GM21390 (cell line): Measurements from ENCODE around the gene TAGAP.

Experiments
- ATAC-seq: cut with Tn5 transposase; IDR thresholded peaks from one replicate; pipeline ENCODE4 v1.9.1; 2021; ENCODE audit not compliant: unreplicated experiment

The TAGAP gene

GRCh38 chr6:159044899-159045727 is at the start of gene TAGAP:
TAGAP (minus strand) TSS chr6:159044991; CDS start chr6:159044146, 845 bp downstream.
- ATAC-seq: peak; percentile 82

- ATAC-seq: no peak
Measured at GRCh38 chr6:159093609-159094443, 49.0 kb upstream of the TAGAP start.

GRCh38 chr6:159092631-159093030 is 47.8 kb upstream of the TAGAP start:
- ATAC-seq: no peak

GRCh38 chr6:159090530-159091480 is 46.0 kb upstream of the TAGAP start:
- no peak for ATAC-seq

- ATAC-seq: no peak
Measured at GRCh38 chr6:159089909-159090308, 45.1 kb upstream of the TAGAP start.

- ATAC-seq: no peak
Measured at GRCh38 chr6:159089443-159089842, 44.7 kb upstream of the TAGAP start.

- ATAC-seq: no peak
Measured at GRCh38 chr6:159086033-159086618, 41.3 kb upstream of the TAGAP start.

- no peak for ATAC-seq
Measured at GRCh38 chr6:159085396-159085895, 40.7 kb upstream of the TAGAP start.

GRCh38 chr6:159084493-159085091 is 39.8 kb upstream of the TAGAP start:
- no peak for ATAC-seq

- no peak for ATAC-seq
Measured at GRCh38 chr6:159083146-159083545, 38.4 kb upstream of the TAGAP start.

GRCh38 chr6:159082039-159082815 is 37.4 kb upstream of the TAGAP start:
- ATAC-seq: no peak

GRCh38 chr6:159080217-159080976 is 35.6 kb upstream of the TAGAP start:
- no peak for ATAC-seq

GRCh38 chr6:159079367-159079766 is 34.6 kb upstream of the TAGAP start:
- no peak for ATAC-seq

- ATAC-seq: no peak
Measured at GRCh38 chr6:159077123-159077522, 32.3 kb upstream of the TAGAP start.

GRCh38 chr6:159075506-159076228 is 30.9 kb upstream of the TAGAP start:
- no peak for ATAC-seq

GRCh38 chr6:159074876-159075275 is 30.1 kb upstream of the TAGAP start:
- no peak for ATAC-seq

- ATAC-seq: no peak
Measured at GRCh38 chr6:159074120-159074684, 29.4 kb upstream of the TAGAP start.
